Activated CD4-positive, alpha-beta T cell treated with anti-CD3 and anti-CD28 coated beads, Interleukin-2, amount 10 ng/mL, durations not matched to agents 24 days and 14 days (primary cell): ENCODE results near the gene COL18A1. TPM values are rescaled to one million over a fixed set of nuclear protein-coding genes. Genes with fewer than 3 reads are reported as not detected.
"Not testable (repeated sequence)": the region's sequence is repeated elsewhere in the genome, so short reads cannot be mapped to it uniquely, and the experiment has no call there.

Experiments
- DNase-seq: peaks from one replicate; pipeline ENCODE4 v3.0.0; 2022
- H3K27ac Mint-ChIP-seq: one replicate; pipeline ENCODE4 v1.8.0; 2022; ENCODE audit warnings: mild to moderate bottlenecking, mixed read lengths
- H3K27me3 Mint-ChIP-seq: one replicate; pipeline ENCODE4 v1.8.0; 2022; ENCODE audit warnings: mixed read lengths
- H3K36me3 Mint-ChIP-seq: one replicate; pipeline ENCODE4 v1.8.0; 2022; ENCODE audit warnings: low read depth, mild to moderate bottlenecking, mixed read lengths
- H3K4me1 Mint-ChIP-seq: one replicate; pipeline ENCODE4 v1.8.0; 2021; ENCODE audit warnings: mixed read lengths
- H3K4me3 Mint-ChIP-seq: one replicate; pipeline ENCODE4 v1.8.0; 2022; ENCODE audit warnings: mild to moderate bottlenecking, moderate library complexity, mixed read lengths
- H3K9me3 Mint-ChIP-seq: one replicate; pipeline ENCODE4 v1.8.0; 2021; ENCODE audit warnings: mixed read lengths
- intact Hi-C: fragments of 100-400 bp; cut with micrococcal nuclease; formaldehyde crosslinking; loops from one replicate; pipeline ENCODE4 v1.15.1; 2023
- total RNA-seq: library from RNA; stranded (reverse); gene quantifications from 2 replicates; pipeline ENCODE4 v1.2.3, GENCODE V29; 2022

Gene COL18A1
- total RNA-seq, 1 donor from 2014 or later: 3.2 TPM

DNA sequence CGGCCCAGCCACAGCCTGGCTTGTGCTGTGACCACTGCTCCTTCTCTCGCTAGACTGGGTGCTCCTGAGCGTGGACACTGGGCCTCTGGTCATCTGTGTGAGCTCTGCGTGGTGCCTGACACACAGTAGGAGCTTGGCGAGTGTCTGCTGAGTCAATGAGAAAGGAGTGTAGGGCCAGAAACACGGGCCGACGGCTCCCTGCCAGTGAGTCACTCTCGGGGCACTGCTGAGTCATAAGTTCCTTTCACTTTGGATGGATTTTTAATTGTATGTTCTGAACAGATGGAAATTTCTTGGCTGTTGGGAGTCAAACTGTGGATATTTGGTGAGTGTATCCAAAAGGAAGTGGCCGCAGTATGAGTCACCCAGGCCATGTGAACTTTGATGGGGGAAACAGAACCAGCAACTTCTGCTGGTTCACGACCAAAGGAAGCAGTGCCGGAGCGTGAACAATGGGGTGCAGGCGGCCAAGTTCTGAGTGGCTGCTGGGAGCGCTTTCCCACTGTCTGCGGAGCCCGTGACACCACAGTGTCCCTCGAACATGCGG is 41.0 kb upstream of the COL18A1 start:
- peak overlapping the region; percentile 47 for H3K27ac Mint-ChIP-seq

DNA sequence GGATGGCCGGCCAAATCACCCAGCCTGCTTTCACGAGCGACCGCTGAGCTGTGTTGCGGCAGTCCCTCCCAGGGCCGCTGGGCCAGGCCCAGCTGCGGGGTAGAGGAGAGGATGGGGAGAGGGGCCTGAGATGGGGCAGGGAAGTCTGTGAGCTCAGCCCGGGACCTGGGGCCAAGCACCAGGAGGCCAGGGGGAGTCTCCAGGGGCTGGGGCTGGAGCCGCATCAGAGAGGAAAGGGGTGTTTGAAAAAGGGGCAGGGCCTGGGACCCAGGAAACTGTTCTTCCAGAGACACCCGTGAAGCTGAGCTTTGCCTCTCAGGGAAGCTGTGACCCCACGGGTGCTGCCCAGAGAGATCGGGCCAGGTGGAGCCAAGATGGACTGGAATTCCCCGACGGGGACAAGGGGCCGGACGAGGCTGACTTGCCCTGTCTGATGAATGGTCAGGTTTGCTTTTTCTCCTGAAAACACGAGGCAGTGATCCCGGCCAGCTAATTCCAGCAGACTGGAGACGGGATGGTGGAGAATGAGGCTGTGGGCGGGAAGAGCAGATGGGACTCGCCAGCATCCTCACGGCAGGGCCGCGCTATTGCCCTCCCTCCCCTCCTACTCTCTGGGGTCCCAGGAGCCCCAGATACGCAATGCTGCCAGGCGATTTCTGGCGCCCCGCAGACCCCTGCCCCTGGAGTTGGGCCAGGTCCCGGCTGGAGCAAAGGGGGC is 40.3 kb upstream of the COL18A1 start:
- H3K36me3 Mint-ChIP-seq: no peaks in the 10 kb centered on the region
- peaks cover 6% of the 10 kb centered on the region for H3K4me1 Mint-ChIP-seq
- DNase-seq: no peak
- H3K27ac Mint-ChIP-seq: peak overlapping the region; percentile 9
- no peak overlapping the region for H3K4me3 Mint-ChIP-seq
- intact Hi-C loops: no loop called here
- no peaks in the 10 kb centered on the region for H3K27me3 Mint-ChIP-seq
- H3K9me3 Mint-ChIP-seq: no peaks in the 10 kb centered on the region

More for the DNA sequence above, 41.0 kb upstream of the COL18A1 start:
- no peaks in the 10 kb centered on the region for H3K9me3 Mint-ChIP-seq
- intact Hi-C loops: no loop called here
- no peaks in the 10 kb centered on the region for H3K27me3 Mint-ChIP-seq
- no peaks in the 10 kb centered on the region for H3K36me3 Mint-ChIP-seq
- peaks cover 6% of the 10 kb centered on the region for H3K4me1 Mint-ChIP-seq
- peak; percentile 78 for DNase-seq
- peak overlapping the region; percentile 8 for H3K4me3 Mint-ChIP-seq

DNA sequence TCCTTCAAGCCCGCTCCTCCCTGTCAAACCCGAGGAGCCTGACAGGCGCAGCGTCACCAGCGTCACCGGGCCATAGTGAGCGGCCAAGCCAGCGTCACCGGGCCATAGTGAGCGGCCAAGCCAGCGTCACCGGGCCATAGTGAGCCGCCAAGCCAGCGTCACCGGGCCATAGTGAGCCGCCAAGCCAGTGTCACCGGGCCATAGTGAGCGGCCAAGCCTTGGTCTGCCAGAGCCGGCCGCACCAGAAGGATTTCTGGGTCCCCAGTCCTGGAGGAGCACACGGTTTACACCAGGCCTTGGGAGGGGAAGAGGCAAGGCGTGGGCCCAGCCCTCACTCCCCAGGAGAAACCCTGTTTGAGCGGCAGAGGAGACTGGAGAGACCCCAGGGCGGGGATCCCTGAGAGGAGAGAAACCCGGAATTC is 39.8 kb upstream of the COL18A1 start:
- peaks cover 9% of the 10 kb centered on the region for H3K4me1 Mint-ChIP-seq
- no peaks in the 10 kb centered on the region for H3K36me3 Mint-ChIP-seq
- no peak overlapping the region for H3K4me3 Mint-ChIP-seq
- DNase-seq: no peak
- no peaks in the 10 kb centered on the region for H3K9me3 Mint-ChIP-seq
- intact Hi-C loops: no loop called here
- H3K27me3 Mint-ChIP-seq: no peaks in the 10 kb centered on the region
- no peak overlapping the region for H3K27ac Mint-ChIP-seq

DNA sequence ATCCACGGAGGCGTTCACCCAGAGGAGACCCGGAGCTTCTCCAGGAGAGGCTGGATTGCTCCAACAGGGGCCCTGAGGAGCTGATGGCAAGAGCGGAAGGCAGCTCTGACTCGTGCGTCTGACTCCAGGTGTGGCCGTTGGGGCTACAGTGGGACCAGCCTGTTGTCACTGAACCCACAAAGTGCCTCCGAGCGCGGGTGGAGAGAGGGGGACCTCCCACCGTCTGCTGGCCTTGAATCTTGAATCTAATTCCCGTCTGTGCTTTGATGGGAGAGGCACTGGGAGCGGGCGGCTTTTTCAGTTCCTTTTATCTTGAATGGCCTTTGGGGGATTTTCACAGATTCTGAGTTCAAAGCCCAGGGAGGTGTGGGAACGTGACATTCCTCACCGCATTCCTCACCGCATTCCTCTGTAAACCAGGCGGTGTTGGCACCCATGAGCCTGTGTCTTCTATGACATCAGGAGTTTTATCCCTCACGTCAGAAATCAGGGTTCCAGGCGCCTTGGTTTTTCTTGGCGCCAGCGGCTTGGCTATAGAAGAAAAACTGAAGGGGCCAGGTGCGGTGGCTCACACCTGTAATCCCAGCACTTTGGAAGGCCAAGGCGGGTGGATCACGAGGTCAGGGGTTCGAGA is 39.2 kb upstream of the COL18A1 start:
- Mint-ChIP-seq H3K36me3 (no peaks in the 10 kb centered on the region), H3K4me3 (no peak overlapping the region), H3K9me3 (no peaks in the 10 kb centered on the region), H3K27me3 (no peaks in the 10 kb centered on the region), H3K27ac (no peak overlapping the region), H3K4me1 (peaks cover 14% of the 10 kb centered on the region)
- intact Hi-C loops: no loop called here
- DNase-seq: no peak

DNA sequence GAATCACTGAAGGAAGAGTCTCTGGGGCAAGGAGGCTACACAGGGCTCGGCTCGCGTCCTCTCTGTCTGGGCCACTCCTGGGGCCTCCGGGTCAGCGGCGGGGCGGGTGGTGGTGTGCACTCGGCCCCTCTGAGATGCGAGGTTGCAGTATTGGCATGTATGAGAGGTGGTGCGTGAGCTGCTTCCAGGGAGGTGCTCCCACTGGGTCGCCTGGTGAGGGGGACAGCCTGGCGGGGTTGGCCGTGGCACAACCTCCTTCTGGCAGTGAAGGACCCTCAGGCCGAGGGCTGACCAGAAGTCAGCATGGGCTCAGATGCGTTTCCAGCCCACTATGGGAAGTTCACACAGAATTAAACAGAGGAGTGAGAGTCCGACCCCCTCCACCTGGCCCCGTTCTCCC is 38.5 kb upstream of the COL18A1 start:
- no peak overlapping the region for H3K4me3 Mint-ChIP-seq
- intact Hi-C loops: no loop called here
- no peak for DNase-seq
- H3K27ac Mint-ChIP-seq: no peak overlapping the region
- H3K9me3 Mint-ChIP-seq: no peaks in the 10 kb centered on the region
- no peaks in the 10 kb centered on the region for H3K27me3 Mint-ChIP-seq
- no peaks in the 10 kb centered on the region for H3K36me3 Mint-ChIP-seq
- H3K4me1 Mint-ChIP-seq: peaks cover 14% of the 10 kb centered on the region

DNA sequence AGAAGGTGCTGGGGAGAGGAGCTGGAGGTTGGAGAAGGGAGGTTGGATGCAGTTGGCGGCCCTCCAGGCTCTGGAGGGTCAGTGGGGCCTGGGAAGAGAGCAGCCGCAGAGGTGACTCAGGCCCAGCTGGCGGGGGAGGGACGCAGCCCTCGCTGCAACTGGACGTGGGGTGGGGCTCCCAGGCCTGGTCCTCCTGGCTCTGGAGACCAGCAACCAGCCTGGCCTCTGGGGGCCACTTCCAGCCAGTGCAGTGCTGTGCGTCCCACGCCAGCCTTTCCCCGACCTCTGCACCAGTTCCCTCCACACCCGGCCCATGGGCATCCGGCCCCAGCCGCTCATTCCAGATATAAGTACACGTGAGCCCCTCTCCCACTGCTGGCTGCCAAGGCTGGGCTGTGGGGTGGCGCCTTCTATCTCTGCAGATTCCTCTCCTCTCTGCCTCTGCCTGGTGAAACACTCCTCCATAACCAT is 38.0 kb upstream of the COL18A1 start:
- Mint-ChIP-seq H3K27me3 (peaks cover 2% of the 10 kb centered on the region), H3K27ac (no peak overlapping the region), H3K4me1 (peaks cover 14% of the 10 kb centered on the region), H3K36me3 (no peaks in the 10 kb centered on the region), H3K9me3 (no peaks in the 10 kb centered on the region), H3K4me3 (no peak overlapping the region)
- DNase-seq: no peak
- intact Hi-C loops: no loop called here

DNA sequence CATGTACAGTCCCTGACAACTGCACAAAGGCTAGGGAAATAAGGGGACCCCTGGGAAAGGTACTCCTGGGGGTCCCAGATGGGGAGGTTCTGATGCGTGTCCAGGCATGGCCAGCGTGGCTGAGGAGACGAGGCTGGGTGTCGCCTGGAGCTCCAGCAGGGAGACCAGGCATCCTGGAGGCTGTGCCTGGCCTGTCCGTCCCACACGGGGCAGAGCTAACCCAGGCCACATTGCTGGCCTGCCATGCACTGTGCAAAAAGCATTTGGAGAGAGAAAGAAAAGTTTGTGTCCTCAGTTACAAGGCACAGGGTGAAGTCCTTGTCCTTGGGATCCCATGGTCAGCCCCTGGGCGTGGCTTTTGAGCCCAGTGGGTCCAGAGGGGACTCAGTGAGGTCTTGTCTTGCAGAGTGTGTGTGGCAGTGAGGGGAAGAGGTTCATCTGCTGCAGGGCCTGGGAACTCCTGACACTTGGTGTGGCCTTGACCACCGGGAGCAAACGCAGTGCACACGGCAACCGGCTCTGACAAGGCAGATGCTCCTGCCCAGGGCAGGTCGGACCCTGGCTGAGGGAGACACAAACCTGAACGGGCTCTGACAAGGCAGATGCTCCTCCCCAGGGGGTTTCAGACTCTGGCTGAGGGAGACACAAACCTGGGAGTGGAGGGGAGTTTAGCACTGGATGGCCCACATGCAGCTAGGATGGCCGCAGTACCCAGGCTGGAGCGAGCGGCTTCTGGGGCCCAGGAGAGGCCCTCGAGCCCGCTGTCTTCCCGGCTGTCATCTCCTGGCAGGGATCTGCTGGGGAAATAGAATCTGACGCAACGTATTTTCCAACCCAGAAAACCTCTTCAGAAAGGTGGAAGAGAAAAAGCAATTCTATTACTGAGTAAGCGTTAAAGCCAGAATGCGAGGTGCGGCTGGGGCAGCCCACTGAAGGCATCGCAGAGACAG is 37.3 kb upstream of the COL18A1 start:
- H3K4me3 Mint-ChIP-seq: no peak overlapping the region
- no peaks in the 10 kb centered on the region for H3K9me3 Mint-ChIP-seq
- intact Hi-C loops: no loop called here
- peak overlapping the region; percentile 11 for H3K27ac Mint-ChIP-seq
- H3K36me3 Mint-ChIP-seq: no peaks in the 10 kb centered on the region
- peaks cover 3% of the 10 kb centered on the region for H3K27me3 Mint-ChIP-seq
- peaks cover 14% of the 10 kb centered on the region for H3K4me1 Mint-ChIP-seq
- no peak for DNase-seq

DNA sequence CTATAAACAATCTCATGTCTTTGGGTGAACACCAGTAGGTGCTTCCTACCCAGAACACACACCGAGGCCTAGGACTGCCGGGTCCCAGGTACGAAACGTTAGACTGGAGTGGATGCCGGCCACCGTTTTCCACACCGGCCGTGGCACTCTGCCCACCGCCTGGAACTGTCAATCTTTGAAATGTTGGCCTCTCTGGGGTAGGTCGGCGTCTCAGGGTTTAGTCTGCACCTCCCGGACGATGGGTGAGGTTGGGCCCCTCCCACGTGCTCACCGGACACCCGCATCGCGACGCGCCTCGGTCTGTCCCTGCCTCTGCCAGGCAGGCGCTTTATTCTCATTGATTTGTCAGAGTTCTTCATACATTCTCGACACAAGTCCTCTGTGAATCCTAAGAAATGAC is 35.9 kb upstream of the COL18A1 start:
- H3K9me3 Mint-ChIP-seq, H3K4me3 Mint-ChIP-seq, DNase-seq, H3K36me3 Mint-ChIP-seq, H3K27me3 Mint-ChIP-seq, intact Hi-C loops, H3K27ac Mint-ChIP-seq: not testable (repeated sequence)
- H3K4me1 Mint-ChIP-seq: peaks cover 15% of the 10 kb centered on the region

DNA sequence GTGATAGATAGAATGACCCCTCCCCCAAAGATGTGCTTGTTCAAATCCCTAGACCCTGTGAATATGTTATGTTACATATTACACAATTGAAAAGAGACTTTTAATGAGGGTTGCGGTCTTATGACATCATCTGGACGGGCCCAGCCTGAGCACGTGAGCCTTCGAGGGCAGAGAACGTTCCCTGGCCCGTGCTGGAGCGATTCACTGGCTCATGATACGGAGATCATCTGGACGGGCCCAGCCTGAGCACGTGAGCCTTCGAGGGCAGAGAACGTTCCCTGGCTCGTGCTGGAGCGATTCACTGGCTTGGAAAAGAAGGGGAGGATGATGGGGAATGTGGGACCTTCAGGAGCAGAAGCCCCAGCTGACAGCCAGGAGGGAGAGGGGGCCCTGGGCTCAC is 34.4 kb upstream of the COL18A1 start:
- H3K4me1 Mint-ChIP-seq: peaks cover 11% of the 10 kb centered on the region
- no peaks in the 10 kb centered on the region for H3K9me3 Mint-ChIP-seq
- intact Hi-C loops: no loop called here

DNA sequence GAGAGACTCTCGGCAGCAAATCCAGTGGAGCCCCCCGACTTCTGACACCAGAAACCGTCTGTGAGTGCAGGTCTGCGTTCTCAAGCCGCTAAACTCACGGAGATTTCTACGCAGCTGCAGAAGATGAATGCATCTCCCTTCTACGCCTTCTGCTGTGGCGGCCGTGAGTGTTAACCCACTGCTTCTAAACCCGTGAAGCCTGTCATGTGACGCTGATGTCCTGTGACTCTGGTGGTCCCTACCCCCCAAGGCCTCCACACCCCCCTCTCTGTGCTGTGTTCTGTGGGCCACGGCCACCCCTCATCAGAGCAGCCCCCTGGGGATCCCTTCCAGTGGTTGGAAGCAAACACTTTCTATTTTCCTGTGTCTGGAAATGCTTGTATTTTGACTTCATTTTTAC is 33.9 kb upstream of the COL18A1 start:
- H3K4me1 Mint-ChIP-seq: peaks cover 11% of the 10 kb centered on the region
- DNase-seq: no peak
- H3K27me3 Mint-ChIP-seq: peaks cover 3% of the 10 kb centered on the region
- no peaks in the 10 kb centered on the region for H3K9me3 Mint-ChIP-seq
- intact Hi-C loops: no loop called here
- no peak overlapping the region for H3K27ac Mint-ChIP-seq
- no peaks in the 10 kb centered on the region for H3K36me3 Mint-ChIP-seq
- H3K4me3 Mint-ChIP-seq: no peak overlapping the region

More for the DNA sequence above, 34.4 kb upstream of the COL18A1 start:
- Mint-ChIP-seq H3K27ac (no peak overlapping the region), H3K27me3 (peaks cover 3% of the 10 kb centered on the region), H3K36me3 (no peaks in the 10 kb centered on the region), H3K4me3 (no peak overlapping the region)
- no peak for DNase-seq

DNA sequence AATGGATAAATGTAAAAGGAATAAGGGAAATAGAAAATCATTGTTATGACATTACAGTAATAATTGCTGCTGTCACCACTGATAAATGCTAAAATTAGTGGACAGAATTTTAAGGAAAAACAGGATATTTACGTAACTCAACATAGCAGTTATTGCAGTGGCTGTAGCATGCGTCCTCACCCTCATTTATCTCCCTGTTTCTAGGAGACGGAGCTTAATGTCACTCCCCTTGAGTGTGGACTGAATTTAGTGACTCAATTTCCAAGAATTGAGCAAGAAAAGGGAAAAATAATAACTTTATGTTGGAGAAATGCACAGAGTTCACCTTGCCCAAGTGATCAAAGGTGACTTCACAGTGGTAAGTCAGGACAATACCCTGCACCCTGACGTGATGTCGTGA is 33.3 kb upstream of the COL18A1 start:
- Mint-ChIP-seq H3K27ac (no peak overlapping the region), H3K4me3 (no peak overlapping the region), H3K27me3 (peaks cover 3% of the 10 kb centered on the region), H3K36me3 (no peaks in the 10 kb centered on the region), H3K9me3 (no peaks in the 10 kb centered on the region), H3K4me1 (peaks cover 11% of the 10 kb centered on the region)
- DNase-seq: no peak
- intact Hi-C loops: no loop called here

DNA sequence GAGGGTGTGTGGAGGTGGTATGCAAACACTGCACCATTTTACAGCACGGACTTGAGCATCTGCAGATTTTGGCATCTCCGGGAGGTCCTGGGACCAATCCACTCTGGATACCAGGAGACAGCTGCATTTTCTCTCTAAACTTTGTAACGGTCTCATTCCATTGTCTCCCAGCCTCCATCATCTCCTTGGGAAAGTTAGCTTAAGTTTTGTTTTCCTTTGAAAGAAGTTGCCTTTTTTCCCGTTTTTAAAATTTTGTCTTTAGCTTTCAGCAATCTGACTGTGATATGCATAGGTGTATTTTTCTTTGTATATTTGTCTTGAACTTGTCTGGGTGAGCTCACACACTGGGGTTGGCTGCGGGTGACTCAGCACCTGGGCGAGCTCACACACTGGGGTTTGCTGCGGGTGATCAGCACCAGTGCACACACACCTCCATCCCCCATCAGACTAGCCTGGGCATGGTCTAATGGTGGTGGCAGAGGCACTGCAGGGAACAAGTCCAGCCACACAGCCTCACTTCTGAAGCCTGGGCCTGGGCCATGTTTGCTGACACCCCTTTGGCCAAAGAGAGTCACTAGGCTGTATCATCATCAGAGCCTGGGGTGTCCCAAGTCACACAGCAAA is 32.1 kb upstream of the COL18A1 start:
- Mint-ChIP-seq H3K4me1 (peaks cover 11% of the 10 kb centered on the region), H3K36me3 (no peaks in the 10 kb centered on the region), H3K4me3 (no peak overlapping the region), H3K27ac (no peak overlapping the region), H3K9me3 (no peaks in the 10 kb centered on the region), H3K27me3 (peaks cover 9% of the 10 kb centered on the region)
- intact Hi-C loops: no loop called here
- no peak for DNase-seq

DNA sequence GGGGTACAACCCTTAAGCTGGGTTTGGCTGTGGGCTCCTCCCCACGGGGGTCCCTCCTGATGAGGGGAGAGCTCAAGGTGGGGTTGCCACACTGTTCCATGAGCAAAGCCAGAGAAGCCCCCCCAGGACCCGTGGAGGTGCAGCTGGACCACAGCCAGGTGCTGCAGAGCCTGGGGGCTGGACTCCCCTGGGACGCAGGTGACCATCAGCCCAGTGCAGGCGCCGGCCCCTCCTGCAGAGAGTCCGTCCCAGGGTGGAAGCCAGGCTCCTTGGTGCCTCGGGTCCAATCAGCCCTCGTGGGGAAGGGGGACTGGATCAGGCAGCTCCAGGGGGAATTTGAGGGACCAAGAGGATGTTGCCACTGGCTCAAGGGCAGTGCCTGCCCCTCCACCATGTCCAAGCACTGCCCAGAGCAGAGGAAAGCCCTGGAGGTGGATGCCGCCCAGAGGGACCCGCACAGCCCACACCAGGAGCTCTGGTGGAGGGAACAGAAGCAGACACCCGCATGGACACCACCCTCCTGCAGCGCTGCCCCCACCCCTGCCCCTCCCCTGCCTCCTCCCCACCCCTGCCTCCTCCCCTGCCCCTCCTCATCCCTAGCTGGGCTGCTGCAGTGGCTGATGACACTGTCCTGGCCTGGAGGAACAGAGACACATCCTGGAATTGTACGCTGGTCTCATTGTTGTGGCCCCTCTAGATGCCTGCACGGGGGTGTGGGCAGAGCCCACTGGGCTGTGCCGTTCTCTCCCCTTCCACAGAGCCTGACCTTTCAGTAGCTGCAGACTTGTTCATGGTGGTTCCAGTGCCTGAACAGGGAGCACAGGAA is 30.8 kb upstream of the COL18A1 start:
- Mint-ChIP-seq H3K4me3 (no peak overlapping the region), H3K27ac (no peak overlapping the region), H3K4me1 (peaks cover 11% of the 10 kb centered on the region), H3K9me3 (no peaks in the 10 kb centered on the region), H3K36me3 (no peaks in the 10 kb centered on the region), H3K27me3 (peaks cover 13% of the 10 kb centered on the region)
- no peak for DNase-seq
- intact Hi-C loops: no loop called here
